Endometrial microvascular endothelial cells (primary cell): ENCODE measurements around the gene ZNF570. TPM values are rescaled to one million over a fixed set of nuclear protein-coding genes. Genes with fewer than 3 reads are reported as not detected.

Source experiments
- total RNA-seq: library from RNA; depleted of rRNA; stranded (reverse); fragments of >200 nt; gene quantifications from one replicate; pipeline ENCODE4 v1.2.3, GENCODE V29; 2015; ENCODE audit errors: inconsistent ontology term

Gene ZNF570
- total RNA-seq, 1 donor from 2014 or later = 1.2 TPM

Other genes starting within 250 kb of the ZNF570 start
- 2.6 TPM for gene ZNF527, start 98.3 kb upstream of the ZNF570 start, total RNA-seq
- gene ZNF569, start 1.9 kb upstream of the ZNF570 start, total RNA-seq = 4.4 TPM
- gene ZNF793, start 37.6 kb downstream of the ZNF570 start, total RNA-seq = not detected
- 0.84 TPM for gene ZNF571, start 125.4 kb downstream of the ZNF570 start, total RNA-seq
- gene ZNF540, start 125.5 kb downstream of the ZNF570 start, total RNA-seq = not detected
- gene ZFP30, start 186.1 kb downstream of the ZNF570 start, total RNA-seq = 4.9 TPM